Fibroblast of pulmonary artery (primary cell): ENCODE data around the gene UGT1A1.

Source experiments
- DNase-seq: peaks from one replicate; pipeline ENCODE4 v3.0.0-alpha.2; 2010; ENCODE audit warnings: low read depth
- H3K4me3 ChIP-seq: replicated peaks from 2 replicates; pipeline ENCODE4 v1.5.1; 2011; ENCODE audit warnings: low read depth, mild to moderate bottlenecking, control low read depth, low read length, moderate library complexity
- CTCF ChIP-seq: IDR thresholded peaks from 2 replicates; pipeline ENCODE4 v1.5.1; 2011; ENCODE audit warnings: mild to moderate bottlenecking, control low read depth, low read length, inconsistent platforms; ENCODE audit errors: missing control alignments

The UGT1A1 gene

DNA sequence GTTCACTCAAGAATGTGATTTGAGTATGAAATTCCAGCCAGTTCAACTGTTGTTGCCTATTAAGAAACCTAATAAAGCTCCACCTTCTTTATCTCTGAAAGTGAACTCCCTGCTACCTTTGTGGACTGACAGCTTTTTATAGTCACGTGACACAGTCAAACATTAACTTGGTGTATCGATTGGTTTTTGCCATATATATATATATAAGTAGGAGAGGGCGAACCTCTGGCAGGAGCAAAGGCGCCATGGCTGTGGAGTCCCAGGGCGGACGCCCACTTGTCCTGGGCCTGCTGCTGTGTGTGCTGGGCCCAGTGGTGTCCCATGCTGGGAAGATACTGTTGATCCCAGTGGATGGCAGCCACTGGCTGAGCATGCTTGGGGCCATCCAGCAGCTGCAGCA, at the start of gene UGT1A1:
UGT1A1 (plus strand) TSS at position 228 of the 400 bp plus-strand sequence; CDS start at position 246, 18 bp downstream.
- no peak for TF ChIP-seq CTCF
- no peak within 1 kb of the TSS for H3K4me3 ChIP-seq
- DNase-seq, result no peak

- peak; percentile 87 for DNase-seq
- TF ChIP-seq CTCF, result peak; percentile 96
Observed at GRCh38 chr2:233711312-233712008, 48.6 kb upstream of the UGT1A1 start.

DNA sequence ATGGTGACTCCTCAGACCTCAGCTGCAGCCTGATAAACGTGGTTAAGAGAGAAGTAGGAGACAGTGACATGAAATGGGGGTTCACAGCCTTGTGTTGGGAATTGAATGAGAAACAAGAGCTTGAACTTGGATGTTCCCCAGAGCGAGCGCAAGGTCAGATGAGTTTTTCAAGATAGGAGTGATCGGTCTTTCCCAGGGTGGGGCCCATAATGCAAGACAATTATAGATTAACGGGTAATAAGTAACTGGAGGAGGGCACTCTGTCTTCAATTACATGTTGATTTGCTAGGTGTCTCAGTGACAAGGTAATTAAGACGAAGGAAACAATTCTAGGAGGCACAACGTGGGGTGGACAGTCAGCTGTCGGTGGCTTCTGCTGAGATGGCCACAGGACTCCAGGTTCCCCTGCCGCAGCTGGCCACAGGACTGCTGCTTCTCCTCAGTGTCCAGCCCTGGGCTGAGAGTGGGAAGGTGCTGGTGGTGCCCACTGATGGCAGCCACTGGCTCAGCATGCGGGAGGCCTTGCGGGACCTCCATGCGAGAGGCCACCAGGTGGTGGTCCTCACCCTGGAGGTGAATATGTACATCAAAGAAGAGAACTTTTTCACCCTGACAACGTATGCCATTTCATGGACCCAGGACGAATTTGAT, 47.3 kb upstream of the UGT1A1 start, which contains the start of gene UGT1A5:
UGT1A5 (plus strand) TSS at position 297 of the 651 bp plus-strand sequence; CDS start at position 382, 85 bp downstream.
- no peak for TF ChIP-seq CTCF
- DNase-seq, result no peak
- H3K4me3 ChIP-seq, result no peak within 1 kb of the TSS

More at GRCh38 chr2:233711312-233712008, 48.6 kb upstream of the UGT1A1 start:
- H3K4me3 ChIP-seq, result no peak overlapping the region

GRCh38 chr2:233713262-233713615, 46.8 kb upstream of the UGT1A1 start:
- no peak for TF ChIP-seq CTCF

DNA sequence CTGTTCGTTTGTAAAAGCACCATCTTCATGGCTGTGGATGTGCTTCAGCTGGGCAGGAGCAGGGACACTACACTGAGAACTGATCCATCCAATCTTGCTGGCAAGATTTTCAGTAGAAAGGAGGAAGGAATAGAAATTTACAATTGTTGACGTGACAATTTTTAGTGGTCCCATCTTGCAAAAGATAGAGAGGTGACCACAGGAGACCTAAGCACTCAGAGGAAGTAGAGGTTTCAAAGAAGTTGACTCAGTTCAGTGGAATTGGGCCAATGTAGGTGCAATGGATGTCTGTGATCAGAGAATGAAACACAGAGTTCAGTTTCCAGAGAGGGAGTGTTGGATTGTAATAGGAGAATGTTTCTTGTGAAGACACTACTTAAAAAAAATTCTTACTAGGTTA, 45.9 kb upstream of the UGT1A1 start:
- no peak for DNase-seq
- TF ChIP-seq CTCF, result no peak
- H3K4me3 ChIP-seq, result no peak overlapping the region

More at GRCh38 chr2:233713262-233713615, 46.8 kb upstream of the UGT1A1 start:
- H3K4me3 ChIP-seq, result no peak overlapping the region
- DNase-seq, result no peak

- H3K4me3 ChIP-seq, result no peak within 1 kb of the TSS
- no peak for TF ChIP-seq CTCF
- no peak for DNase-seq
Observed at GRCh38 chr2:233718552-233718951, 41.5 kb upstream of the UGT1A1 start, which contains the start of gene UGT1A4. UGT1A4 (plus strand) TSS chr2:233718736; CDS start chr2:233718821, 85 bp downstream.
